ENCODE results near the gene ELL2.

Gene ELL2

GRCh38 chr5:95958310-95959014 is 3.2 kb downstream of the ELL2 start:
- Histone ChIP-seq H3K4me3 (peak overlapping the region in 6 of 7 experiments; percentile 62 to 91 (median 86)), H3K27ac (peak overlapping the region in 3 of 21 experiments; percentile 33 to 42 (median 36))

- peak overlapping the region in 1 of 21 experiments; percentile 13 for H3K27ac ChIP-seq
Observed at GRCh38 chr5:95957561-95958203, 4.0 kb downstream of the ELL2 start.

GRCh38 chr5:95956900-95957293 is 4.8 kb downstream of the ELL2 start:
- H3K4me3 ChIP-seq: no peak overlapping the region
- H3K27ac ChIP-seq: peak overlapping the region in 1 of 21 experiments; percentile 1

More at GRCh38 chr5:95957561-95958203, 4.0 kb downstream of the ELL2 start:
- peak overlapping the region in 2 of 7 experiments; percentile 62 to 89 for H3K4me3 ChIP-seq

GRCh38 chr5:95956021-95956899 is 5.4 kb downstream of the ELL2 start:
- Histone ChIP-seq H3K27ac (peak overlapping the region in 3 of 21 experiments; percentile 1 to 27 (median 20)), H3K4me3 (no peak overlapping the region)

GRCh38 chr5:95954716-95955115 is 6.9 kb downstream of the ELL2 start:
- H3K27ac ChIP-seq: peak overlapping the region in 1 of 21 experiments; percentile 17
- no peak overlapping the region for H3K4me3 ChIP-seq

- Histone ChIP-seq H3K27ac (no peak overlapping the region), H3K4me3 (no peak overlapping the region)
Observed at GRCh38 chr5:95953021-95953702, 8.5 kb downstream of the ELL2 start.

GRCh38 chr5:95951916-95952315 is 9.7 kb downstream of the ELL2 start:
- Histone ChIP-seq H3K27ac (no peak overlapping the region), H3K4me3 (no peak overlapping the region)

- Histone ChIP-seq H3K4me3 (no peak overlapping the region), H3K27ac (no peak overlapping the region)
Observed at GRCh38 chr5:95949810-95950209, 11.8 kb downstream of the ELL2 start.

- no peak overlapping the region for H3K27ac ChIP-seq
- no peak overlapping the region for H3K4me3 ChIP-seq
Observed at GRCh38 chr5:95948631-95949030, 13.0 kb downstream of the ELL2 start.

GRCh38 chr5:95946451-95946850 is 15.2 kb downstream of the ELL2 start:
- H3K27ac ChIP-seq: no peak overlapping the region
- no peak overlapping the region for H3K4me3 ChIP-seq

GRCh38 chr5:95942968-95943367 is 18.7 kb downstream of the ELL2 start:
- Histone ChIP-seq H3K4me3 (no peak overlapping the region), H3K27ac (no peak overlapping the region)

GRCh38 chr5:95942414-95942813 is 19.2 kb downstream of the ELL2 start:
- H3K27ac ChIP-seq: no peak overlapping the region
- H3K4me3 ChIP-seq: no peak overlapping the region

GRCh38 chr5:95941756-95942155 is 19.9 kb downstream of the ELL2 start:
- no peak overlapping the region for H3K27ac ChIP-seq

GRCh38 chr5:95940758-95941682 is 20.6 kb downstream of the ELL2 start:
- Histone ChIP-seq H3K27ac (no peak overlapping the region), H3K4me3 (no peak overlapping the region)

More at GRCh38 chr5:95941756-95942155, 19.9 kb downstream of the ELL2 start:
- H3K4me3 ChIP-seq: no peak overlapping the region

- Histone ChIP-seq H3K4me3 (no peak overlapping the region), H3K27ac (no peak overlapping the region)
Observed at GRCh38 chr5:95939465-95939864, 22.2 kb downstream of the ELL2 start.

GRCh38 chr5:95938766-95939165 is 22.9 kb downstream of the ELL2 start:
- Histone ChIP-seq H3K27ac (no peak overlapping the region), H3K4me3 (no peak overlapping the region)

GRCh38 chr5:95938347-95938746 is 23.3 kb downstream of the ELL2 start:
- Histone ChIP-seq H3K27ac (no peak overlapping the region), H3K4me3 (no peak overlapping the region)

- H3K4me3 ChIP-seq: no peak overlapping the region
Observed at GRCh38 chr5:95937607-95938152, 24.0 kb downstream of the ELL2 start.

More at GRCh38 chr5:95937607-95938152, 24.0 kb downstream of the ELL2 start:
- no peak overlapping the region for H3K27ac ChIP-seq
